Measurements from ENCODE around the gene SYCE3. TPM values are rescaled to one million over a fixed set of nuclear protein-coding genes. Genes with fewer than 3 reads are reported as not detected.

SYCE3 gene
- total RNA-seq, 1 donor from 2014 or later, result not detected

DNA sequence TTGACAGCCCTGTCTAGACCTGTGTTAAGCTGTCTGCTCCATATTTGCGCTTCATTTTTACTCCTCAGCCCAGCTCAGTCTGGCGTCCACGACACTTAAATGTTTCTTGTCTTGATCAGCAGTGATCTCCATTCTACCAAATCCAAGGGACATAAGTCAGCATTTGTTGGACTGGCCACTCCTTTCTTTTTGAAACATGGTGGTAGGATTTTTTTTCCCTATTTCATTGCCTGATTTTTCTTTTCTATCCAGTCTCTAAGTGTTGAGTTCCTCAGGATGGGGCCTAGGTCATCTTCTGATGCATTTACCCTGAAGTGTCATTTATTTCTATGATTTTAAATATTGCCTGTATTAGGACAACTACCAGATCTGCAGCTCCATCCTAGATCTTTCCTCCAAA is 53.8 kb downstream of the SYCE3 start:
- H3K27ac Mint-ChIP-seq (ENCODE audit: unreplicated experiment), result peak overlapping the region; percentile 72
- peaks cover 4% of the 10 kb centered on the region for H3K9me3 Mint-ChIP-seq (ENCODE audit: unreplicated experiment)
- H3K36me3 Mint-ChIP-seq (ENCODE audit: unreplicated experiment), result no peaks in the 10 kb centered on the region
- peak overlapping the region; percentile 91 for H3K4me3 Mint-ChIP-seq (ENCODE audit: unreplicated experiment)
- H3K27me3 Mint-ChIP-seq (ENCODE audit: unreplicated experiment), result peaks cover 7% of the 10 kb centered on the region
- no peak for DNase-seq
- peaks cover 3% of the 10 kb centered on the region for H3K4me1 Mint-ChIP-seq (ENCODE audit: low read depth, unreplicated experiment)
- TF ChIP-seq, protein P1, sequence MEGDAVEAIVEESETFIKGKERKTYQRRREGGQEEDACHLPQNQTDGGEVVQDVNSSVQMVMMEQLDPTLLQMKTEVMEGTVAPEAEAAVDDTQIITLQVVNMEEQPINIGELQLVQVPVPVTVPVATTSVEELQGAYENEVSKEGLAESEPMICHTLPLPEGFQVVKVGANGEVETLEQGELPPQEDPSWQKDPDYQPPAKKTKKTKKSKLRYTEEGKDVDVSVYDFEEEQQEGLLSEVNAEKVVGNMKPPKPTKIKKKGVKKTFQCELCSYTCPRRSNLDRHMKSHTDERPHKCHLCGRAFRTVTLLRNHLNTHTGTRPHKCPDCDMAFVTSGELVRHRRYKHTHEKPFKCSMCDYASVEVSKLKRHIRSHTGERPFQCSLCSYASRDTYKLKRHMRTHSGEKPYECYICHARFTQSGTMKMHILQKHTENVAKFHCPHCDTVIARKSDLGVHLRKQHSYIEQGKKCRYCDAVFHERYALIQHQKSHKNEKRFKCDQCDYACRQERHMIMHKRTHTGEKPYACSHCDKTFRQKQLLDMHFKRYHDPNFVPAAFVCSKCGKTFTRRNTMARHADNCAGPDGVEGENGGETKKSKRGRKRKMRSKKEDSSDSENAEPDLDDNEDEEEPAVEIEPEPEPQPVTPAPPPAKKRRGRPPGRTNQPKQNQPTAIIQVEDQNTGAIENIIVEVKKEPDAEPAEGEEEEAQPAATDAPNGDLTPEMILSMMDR (IDR thresholded peaks at IDR 0.05; ENCODE audit: partially characterized antibody, unreplicated experiment), result no peak

DNA sequence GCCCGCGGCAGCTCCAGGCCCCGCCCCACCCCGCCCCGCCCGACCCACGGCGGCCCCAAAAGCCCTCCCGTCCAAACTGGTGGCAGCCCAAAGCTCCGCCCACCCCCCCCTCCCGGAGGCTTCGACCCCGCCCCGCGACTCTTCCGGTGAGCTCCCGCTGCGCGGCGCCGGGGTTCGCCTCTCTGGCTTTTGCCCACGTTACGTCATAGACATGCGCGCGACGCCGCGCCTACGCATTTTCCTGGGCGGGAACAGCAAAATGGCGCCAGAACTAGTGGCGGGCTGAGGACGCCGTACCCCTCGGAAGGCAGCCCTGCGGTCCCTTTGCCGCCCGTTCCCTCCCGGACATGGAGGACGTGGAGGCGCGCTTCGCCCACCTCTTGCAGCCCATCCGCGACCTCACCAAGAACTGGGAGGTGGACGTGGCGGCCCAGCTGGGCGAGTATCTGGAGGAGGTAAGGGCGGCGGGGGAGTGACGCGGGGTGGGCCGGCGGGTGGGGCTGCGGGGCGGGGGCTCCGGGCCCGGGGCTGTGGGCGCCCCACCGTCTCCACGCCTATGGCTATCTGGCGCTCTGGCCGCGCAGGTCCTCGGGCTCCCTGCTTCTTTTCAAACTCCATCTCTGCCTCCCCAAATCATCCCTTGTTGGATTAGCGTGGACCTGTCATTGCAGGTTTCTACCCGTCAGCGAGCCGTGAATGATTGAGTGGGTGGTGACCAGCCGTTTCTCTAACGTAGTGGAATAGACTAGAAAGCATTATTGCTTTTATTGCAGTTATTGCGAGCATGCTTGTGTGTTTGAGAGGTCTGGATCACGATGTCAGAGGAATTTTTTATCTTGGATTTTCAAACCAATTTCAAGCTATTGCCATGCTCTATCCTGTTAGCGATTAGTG is 54.5 kb downstream of the SYCE3 start, which contains the start of gene NCAPH2:
TSS of gene NCAPH2 (plus strand) at position 234 of the 894 bp plus-strand sequence. CDS start at position 348, 114 bp downstream.
- TF ChIP-seq, protein P1 (IDR thresholded peaks at IDR 0.05; ENCODE audit: partially characterized antibody, unreplicated experiment), result no peak
- DNase-seq, result peak; percentile 97
- peak within 1 kb of the TSS; percentile 72 for H3K27ac Mint-ChIP-seq (ENCODE audit: unreplicated experiment)
- peaks cover 3% of the 10 kb centered on the region for H3K4me1 Mint-ChIP-seq (ENCODE audit: low read depth, unreplicated experiment)
- peaks cover 5% of the 10 kb centered on the region for H3K27me3 Mint-ChIP-seq (ENCODE audit: unreplicated experiment)
- H3K36me3 Mint-ChIP-seq (ENCODE audit: unreplicated experiment), result no peaks in the 10 kb centered on the region
- H3K4me3 Mint-ChIP-seq (ENCODE audit: unreplicated experiment), result peak within 1 kb of the TSS; percentile 91
- H3K9me3 Mint-ChIP-seq (ENCODE audit: unreplicated experiment), result peaks cover 4% of the 10 kb centered on the region

DNA sequence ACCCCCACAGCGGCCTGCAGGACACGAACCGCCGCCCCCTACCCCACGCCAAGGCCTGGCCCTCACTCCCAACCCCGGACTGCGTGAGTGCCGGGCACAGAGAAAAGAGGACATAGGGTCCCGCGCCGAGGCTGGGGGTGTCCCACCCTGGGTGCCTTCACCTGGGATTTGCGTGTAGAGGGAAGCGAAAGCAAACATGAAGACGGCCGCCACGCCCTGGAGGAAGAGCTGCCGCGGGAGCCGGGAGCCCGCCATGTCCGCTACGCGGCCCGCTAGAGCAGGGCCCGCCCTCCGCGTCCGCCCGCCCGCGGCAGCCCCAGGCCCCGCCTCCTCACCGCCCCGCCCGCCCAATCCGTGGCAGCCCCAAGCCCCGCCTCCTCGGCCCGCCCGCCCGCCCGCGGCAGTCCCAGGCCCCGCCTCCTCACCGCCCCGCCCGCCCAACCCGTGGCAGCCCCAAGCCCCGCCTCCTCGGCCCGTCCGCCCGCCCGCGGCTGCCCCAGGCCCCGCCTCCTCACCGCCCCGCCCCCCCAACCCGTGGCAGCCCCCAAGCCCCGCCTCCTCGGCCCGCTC is 55.2 kb downstream of the SYCE3 start, which contains the start of gene LMF2:
TSS of gene LMF2 (minus strand) at position 282 of the 570 bp plus-strand sequence. CDS start at position 255, 27 bp downstream.
- Mint-ChIP-seq H3K27ac (ENCODE audit: unreplicated experiment) (peak within 1 kb of the TSS; percentile 72), H3K27me3 (ENCODE audit: unreplicated experiment) (peaks cover 5% of the 10 kb centered on the region), H3K36me3 (ENCODE audit: unreplicated experiment) (no peaks in the 10 kb centered on the region), H3K4me1 (ENCODE audit: low read depth, unreplicated experiment) (peaks cover 3% of the 10 kb centered on the region), H3K9me3 (ENCODE audit: unreplicated experiment) (peaks cover 4% of the 10 kb centered on the region), H3K4me3 (ENCODE audit: unreplicated experiment) (peak within 1 kb of the TSS; percentile 91)
- TF ChIP-seq, protein P1 (IDR thresholded peaks at IDR 0.05; ENCODE audit: partially characterized antibody, unreplicated experiment), result no peak
- DNase-seq, result peak; percentile 94

DNA sequence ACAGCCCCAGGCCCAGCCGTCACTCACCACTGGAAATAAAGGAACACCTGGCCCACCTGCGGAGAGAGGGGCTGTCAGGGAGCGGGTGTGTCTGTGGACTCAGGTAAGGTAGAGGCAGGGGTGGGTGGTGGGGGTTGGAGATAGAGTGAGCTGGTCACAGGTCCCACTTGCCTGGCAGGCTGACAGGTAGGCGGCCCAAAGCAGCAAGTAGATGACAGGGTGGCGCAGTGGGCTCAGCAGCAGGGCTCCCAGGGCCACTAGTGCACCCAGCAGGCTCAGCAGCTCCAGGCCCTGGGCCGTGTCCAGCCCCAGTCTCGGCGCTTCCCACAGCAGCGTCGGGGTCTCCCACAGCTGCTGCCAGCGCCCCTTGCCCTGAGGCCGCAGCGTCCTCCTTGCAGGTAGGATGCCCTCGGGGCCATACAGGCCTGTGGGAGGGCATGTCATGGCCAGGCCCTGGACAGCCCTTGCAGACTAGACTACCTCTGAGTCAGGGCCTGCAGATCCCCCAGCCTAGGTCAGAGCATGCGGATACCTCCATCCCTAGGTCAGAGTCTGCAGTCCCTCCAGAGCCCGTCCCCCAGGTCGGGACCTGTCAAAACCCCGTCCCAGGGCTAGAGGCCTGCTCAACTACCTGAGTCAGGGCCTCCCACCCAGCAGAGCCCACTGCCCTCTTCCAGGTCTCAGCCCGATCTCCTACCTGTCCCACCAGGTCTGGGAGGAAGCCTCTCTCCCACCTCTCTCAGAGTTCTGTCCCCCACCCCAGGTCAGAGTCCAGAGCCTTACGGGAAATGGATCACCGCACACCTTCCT is 55.9 kb downstream of the SYCE3 start:
- H3K36me3 Mint-ChIP-seq (ENCODE audit: unreplicated experiment), result no peaks in the 10 kb centered on the region
- peak overlapping the region; percentile 89 for H3K4me3 Mint-ChIP-seq (ENCODE audit: unreplicated experiment)
- H3K9me3 Mint-ChIP-seq (ENCODE audit: unreplicated experiment), result peaks cover 4% of the 10 kb centered on the region
- TF ChIP-seq, protein P1 (IDR thresholded peaks at IDR 0.05; ENCODE audit: partially characterized antibody, unreplicated experiment), result no peak
- H3K4me1 Mint-ChIP-seq (ENCODE audit: low read depth, unreplicated experiment), result peaks cover 3% of the 10 kb centered on the region
- peak overlapping the region; percentile 55 for H3K27ac Mint-ChIP-seq (ENCODE audit: unreplicated experiment)
- H3K27me3 Mint-ChIP-seq (ENCODE audit: unreplicated experiment), result peaks cover 5% of the 10 kb centered on the region
- DNase-seq, result peak; percentile 26
